ENCODE data around the gene PNKD. TPM values are rescaled to one million over a fixed set of nuclear protein-coding genes. Genes with fewer than 3 reads are reported as not detected.

Gene PNKD
- total RNA-seq, 1 donor from 2014 or later: 40.3 TPM

DNA sequence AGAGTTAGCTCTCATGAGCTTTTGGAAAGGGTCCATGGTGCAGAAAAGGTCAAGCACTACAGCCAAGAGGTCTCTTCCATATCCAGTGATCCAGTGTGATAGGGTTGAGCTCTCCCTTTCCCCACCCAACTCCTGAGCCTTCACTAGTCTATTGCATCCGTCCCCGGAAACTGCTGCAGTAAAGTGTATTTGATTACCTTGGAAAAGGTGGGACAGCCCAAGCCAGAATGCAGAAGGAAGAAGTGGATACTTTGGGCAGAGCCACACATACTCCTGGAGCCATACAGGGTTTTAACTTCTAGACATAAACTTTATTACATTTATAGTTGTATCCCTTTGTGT lies 3.6 kb downstream of the PNKD start:
- TF ChIP-seq, protein P1, sequence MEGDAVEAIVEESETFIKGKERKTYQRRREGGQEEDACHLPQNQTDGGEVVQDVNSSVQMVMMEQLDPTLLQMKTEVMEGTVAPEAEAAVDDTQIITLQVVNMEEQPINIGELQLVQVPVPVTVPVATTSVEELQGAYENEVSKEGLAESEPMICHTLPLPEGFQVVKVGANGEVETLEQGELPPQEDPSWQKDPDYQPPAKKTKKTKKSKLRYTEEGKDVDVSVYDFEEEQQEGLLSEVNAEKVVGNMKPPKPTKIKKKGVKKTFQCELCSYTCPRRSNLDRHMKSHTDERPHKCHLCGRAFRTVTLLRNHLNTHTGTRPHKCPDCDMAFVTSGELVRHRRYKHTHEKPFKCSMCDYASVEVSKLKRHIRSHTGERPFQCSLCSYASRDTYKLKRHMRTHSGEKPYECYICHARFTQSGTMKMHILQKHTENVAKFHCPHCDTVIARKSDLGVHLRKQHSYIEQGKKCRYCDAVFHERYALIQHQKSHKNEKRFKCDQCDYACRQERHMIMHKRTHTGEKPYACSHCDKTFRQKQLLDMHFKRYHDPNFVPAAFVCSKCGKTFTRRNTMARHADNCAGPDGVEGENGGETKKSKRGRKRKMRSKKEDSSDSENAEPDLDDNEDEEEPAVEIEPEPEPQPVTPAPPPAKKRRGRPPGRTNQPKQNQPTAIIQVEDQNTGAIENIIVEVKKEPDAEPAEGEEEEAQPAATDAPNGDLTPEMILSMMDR (conservative IDR thresholded peaks at IDR 0.05): no peak
- peak overlapping the region; percentile 59 for H3K4me3 Mint-ChIP-seq
- no peak for DNase-seq (ENCODE audit: low read depth, low spot score)
- H3K9me3 Mint-ChIP-seq: no peaks in the 10 kb centered on the region
- H3K4me1 Mint-ChIP-seq: peaks cover 32% of the 10 kb centered on the region
- no peaks in the 10 kb centered on the region for H3K36me3 Mint-ChIP-seq (ENCODE audit: low read depth)
- peak overlapping the region; percentile 19 for H3K27ac Mint-ChIP-seq (ENCODE audit: unreplicated experiment)
- no peaks in the 10 kb centered on the region for H3K27me3 Mint-ChIP-seq (ENCODE audit: low read depth)

DNA sequence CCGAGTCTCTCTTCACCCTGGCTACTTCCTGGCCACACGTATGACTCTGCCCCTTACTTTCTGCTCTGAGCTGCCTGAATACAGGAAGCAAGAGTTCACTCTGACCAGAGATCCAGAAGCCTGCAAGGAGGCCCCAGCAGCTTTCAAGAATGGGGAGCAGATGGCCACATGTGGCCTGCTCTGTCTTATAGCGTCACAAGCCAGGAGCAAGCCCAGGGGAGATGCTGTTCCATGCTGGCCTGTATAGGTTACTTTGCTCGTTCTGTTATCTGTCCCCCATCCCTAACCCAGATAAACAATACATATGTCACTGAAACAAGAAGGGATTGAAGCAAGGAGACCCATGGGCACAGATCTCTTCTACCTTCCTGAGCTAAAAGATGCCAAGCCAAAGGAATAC lies 4.3 kb downstream of the PNKD start:
- peak overlapping the region; percentile 57 for H3K27ac Mint-ChIP-seq (ENCODE audit: unreplicated experiment)
- H3K9me3 Mint-ChIP-seq: no peaks in the 10 kb centered on the region
- no peaks in the 10 kb centered on the region for H3K27me3 Mint-ChIP-seq (ENCODE audit: low read depth)
- H3K36me3 Mint-ChIP-seq (ENCODE audit: low read depth): no peaks in the 10 kb centered on the region
- DNase-seq (ENCODE audit: low read depth, low spot score): no peak
- no peak overlapping the region for H3K4me3 Mint-ChIP-seq
- TF ChIP-seq, protein P1 (conservative IDR thresholded peaks at IDR 0.05): no peak
- H3K4me1 Mint-ChIP-seq: peaks cover 26% of the 10 kb centered on the region

DNA sequence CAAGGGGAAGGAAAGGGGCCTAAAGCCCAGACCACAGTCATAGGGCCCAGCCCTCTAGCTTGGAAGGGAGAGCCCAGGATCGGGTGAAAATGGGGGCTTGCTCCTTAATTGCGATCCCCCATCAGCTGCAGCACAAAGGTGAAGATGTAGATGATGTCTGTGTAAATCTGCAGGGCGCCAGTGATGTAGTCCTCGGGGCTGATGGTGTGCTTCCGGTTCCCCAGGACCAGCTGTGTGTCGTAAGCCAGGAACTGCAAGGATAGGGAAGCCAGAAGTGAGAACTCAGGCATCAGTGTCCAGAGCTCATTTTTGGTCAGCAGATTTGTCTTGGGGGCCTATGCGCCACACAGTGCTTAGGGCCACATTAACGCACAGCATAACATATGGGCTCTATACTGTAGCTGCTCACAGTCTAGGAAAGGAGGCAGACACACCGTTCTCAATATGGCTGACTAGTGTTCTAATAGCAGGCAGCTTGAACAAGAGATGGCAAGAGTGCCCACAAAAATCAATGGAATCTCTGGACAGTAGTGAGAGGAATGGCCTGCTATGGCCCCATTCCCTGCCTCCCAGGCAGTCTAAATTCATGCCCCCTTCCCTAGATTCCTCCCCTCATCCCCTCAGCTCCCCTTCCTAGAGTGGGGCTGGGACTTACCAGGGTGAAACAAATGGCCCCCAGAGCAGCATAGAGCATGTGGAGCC lies 5.2 kb downstream of the PNKD start:
- H3K4me1 Mint-ChIP-seq: peaks cover 20% of the 10 kb centered on the region
- TF ChIP-seq, protein P1 (conservative IDR thresholded peaks at IDR 0.05): no peak
- H3K36me3 Mint-ChIP-seq (ENCODE audit: low read depth): no peaks in the 10 kb centered on the region
- no peaks in the 10 kb centered on the region for H3K9me3 Mint-ChIP-seq
- H3K27me3 Mint-ChIP-seq (ENCODE audit: low read depth): no peaks in the 10 kb centered on the region
- H3K4me3 Mint-ChIP-seq: no peak overlapping the region
- DNase-seq (ENCODE audit: low read depth, low spot score): no peak
- no peak overlapping the region for H3K27ac Mint-ChIP-seq (ENCODE audit: unreplicated experiment)

DNA sequence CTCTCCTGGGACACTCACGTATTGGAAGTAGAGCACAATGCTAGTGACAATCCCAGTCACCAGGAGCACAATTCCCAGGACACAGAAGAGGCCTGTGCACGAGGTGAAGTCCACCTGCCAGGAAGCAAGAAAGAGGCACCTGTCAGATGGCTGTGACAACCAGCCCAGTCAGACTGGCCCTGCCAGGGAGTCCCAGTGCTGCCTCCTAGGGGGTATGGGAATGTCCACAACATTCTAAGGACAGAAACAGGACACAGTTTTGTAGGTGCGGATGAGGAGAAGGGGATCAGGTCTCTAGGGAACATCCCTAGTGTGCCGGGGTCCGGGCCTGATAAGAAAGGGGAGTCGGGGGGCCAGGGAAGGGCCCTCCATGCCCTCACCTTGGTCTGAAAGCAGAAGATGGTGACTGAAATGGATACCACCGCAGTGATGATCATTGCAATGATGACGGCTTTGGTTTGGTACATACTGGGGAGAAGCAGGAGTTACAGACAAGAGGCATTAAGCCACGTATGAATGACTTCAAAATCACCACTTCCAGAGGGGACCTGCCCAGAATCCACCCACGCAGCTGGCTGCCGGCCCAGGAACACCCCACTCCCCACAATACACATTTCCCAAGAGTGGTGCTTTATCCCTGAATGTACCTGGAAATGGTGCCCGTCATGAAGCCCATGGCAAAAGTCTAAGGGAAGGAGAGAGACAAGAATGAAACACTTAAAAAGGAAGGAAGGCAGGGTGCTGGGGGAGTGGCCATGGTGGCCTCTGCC lies 6.9 kb downstream of the PNKD start:
- no peaks in the 10 kb centered on the region for H3K9me3 Mint-ChIP-seq
- H3K27ac Mint-ChIP-seq (ENCODE audit: unreplicated experiment): no peak overlapping the region
- peaks cover 5% of the 10 kb centered on the region for H3K4me1 Mint-ChIP-seq
- H3K4me3 Mint-ChIP-seq: no peak overlapping the region
- DNase-seq (ENCODE audit: low read depth, low spot score): no peak
- no peaks in the 10 kb centered on the region for H3K27me3 Mint-ChIP-seq (ENCODE audit: low read depth)
- TF ChIP-seq, protein P1 (conservative IDR thresholded peaks at IDR 0.05): no peak
- H3K36me3 Mint-ChIP-seq (ENCODE audit: low read depth): no peaks in the 10 kb centered on the region

DNA sequence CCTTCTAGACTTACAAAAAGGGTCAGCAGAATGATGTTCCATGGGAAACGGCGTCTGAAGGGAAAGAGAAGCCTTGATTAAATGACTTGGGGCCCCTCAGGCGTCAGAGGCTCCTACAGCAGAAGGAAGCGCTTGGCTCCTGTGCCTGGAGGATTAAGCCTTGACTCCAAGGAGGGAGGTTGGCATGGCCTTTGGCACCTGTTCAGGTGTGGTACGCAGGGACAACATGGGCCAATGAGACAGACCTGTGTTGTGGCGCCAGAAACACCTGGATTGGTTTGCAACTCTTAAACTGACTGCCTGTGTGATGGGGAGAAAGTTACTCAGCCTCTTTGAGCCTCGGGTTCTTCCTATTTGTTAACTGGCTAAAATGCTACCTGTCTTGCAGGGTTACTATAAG lies 7.6 kb downstream of the PNKD start:
- TF ChIP-seq, protein P1 (conservative IDR thresholded peaks at IDR 0.05): no peak
- Mint-ChIP-seq H3K27ac (ENCODE audit: unreplicated experiment) (no peak overlapping the region), H3K36me3 (ENCODE audit: low read depth) (no peaks in the 10 kb centered on the region), H3K4me1 (no peaks in the 10 kb centered on the region), H3K4me3 (no peak overlapping the region), H3K9me3 (no peaks in the 10 kb centered on the region), H3K27me3 (ENCODE audit: low read depth) (no peaks in the 10 kb centered on the region)
- no peak for DNase-seq (ENCODE audit: low read depth, low spot score)
